Uterus (tissue), 4 donors: ENCODE results near the gene MEAK7. TPM values are rescaled to one million over a fixed set of nuclear protein-coding genes. Genes with fewer than 3 reads are reported as not detected.
"Not testable (repeated sequence)": the region's sequence is repeated elsewhere in the genome, so short reads cannot be mapped to it uniquely, and the experiment has no call there.

Experiments used
- DNase-seq, 2 donors: peaks; one replicate each; pipeline ENCODE4 v3.0.0-alpha.2; 2019 to 2020
- H3K27ac ChIP-seq, 2 donors: fragments of 200-600 bp; sonication (generic); 1 replicate in 1 of 2; 2 replicates in 1 of 2; pipeline ENCODE4 v1.5.1; 2016 to 2018
- H3K27me3 ChIP-seq, 2 donors: fragments of 200-600 bp; sonication (generic); one replicate each; pipeline ENCODE4 v1.5.1; 2018 to 2019; ENCODE audit warnings: control low read depth in 1 of 2
- H3K36me3 ChIP-seq, 2 donors: fragments of 200-600 bp; sonication (generic); one replicate each; pipeline ENCODE4 v1.5.1; 2019; ENCODE audit warnings: control low read depth in 1 of 2
- H3K4me1 ChIP-seq, 2 donors: fragments of 200-600 bp; sonication (generic); one replicate each; pipeline ENCODE4 v1.5.1; 2018 to 2019; ENCODE audit warnings: control low read depth in 1 of 2
- H3K4me3 ChIP-seq, 2 donors: fragments of 200-600 bp; sonication (generic); 1 replicate in 1 of 2; 2 replicates in 1 of 2; pipeline ENCODE4 v1.5.1; 2018 to 2019; ENCODE audit warnings: mild to moderate bottlenecking in 1 of 2
- H3K9me3 ChIP-seq, 2 donors: fragments of 200-600 bp; sonication (generic); one replicate each; pipeline ENCODE4 v1.5.1; 2019; ENCODE audit warnings: control low read depth in 1 of 2
- POLR2A ChIP-seq, 2 donors: fragments of 450-650 bp; IDR thresholded peaks; one replicate each; pipeline ENCODE4 v1.6.1; 2016; ENCODE audit warnings: antibody characterized with exemption in 2 of 2, mild to moderate bottlenecking in 1 of 2, moderate library complexity in 1 of 2
- intact Hi-C: fragments of 100-400 bp; cut with DNase I; formaldehyde crosslinking; loops from one replicate; pipeline ENCODE4 v1.15.1; 2023; ENCODE audit warnings: low total_unique reads
- total RNA-seq, 4 donors: library from RNA; depleted of rRNA in 3 of 4; stranded (reverse); fragments of >200 nt in 3 of 4; gene quantifications; one replicate each; pipeline versions ENCODE4 v1.1.0 to v1.2.4, GENCODE V29; 2014 to 2023
- TF ChIP-seq, protein P1 (sequence below), 4 experiments: fragments of 200-600 bp in 2 of 4; fragments of 450-650 bp in 2 of 4; sonication (generic) in 2 of 4; IDR thresholded peaks; one replicate each; pipeline ENCODE4 v1.5.1; 2016 to 2019; ENCODE audit warnings: antibody characterized with exemption in 4 of 4, mild to moderate bottlenecking in 2 of 4, moderate library complexity in 1 of 4
- donor health status: DM: yes; HTN: yes; CAD: no.

Gene MEAK7
- total RNA-seq, 4 donors from 2014 or later, result 11.3 to 26.8 (median 21.4) TPM

DNA sequence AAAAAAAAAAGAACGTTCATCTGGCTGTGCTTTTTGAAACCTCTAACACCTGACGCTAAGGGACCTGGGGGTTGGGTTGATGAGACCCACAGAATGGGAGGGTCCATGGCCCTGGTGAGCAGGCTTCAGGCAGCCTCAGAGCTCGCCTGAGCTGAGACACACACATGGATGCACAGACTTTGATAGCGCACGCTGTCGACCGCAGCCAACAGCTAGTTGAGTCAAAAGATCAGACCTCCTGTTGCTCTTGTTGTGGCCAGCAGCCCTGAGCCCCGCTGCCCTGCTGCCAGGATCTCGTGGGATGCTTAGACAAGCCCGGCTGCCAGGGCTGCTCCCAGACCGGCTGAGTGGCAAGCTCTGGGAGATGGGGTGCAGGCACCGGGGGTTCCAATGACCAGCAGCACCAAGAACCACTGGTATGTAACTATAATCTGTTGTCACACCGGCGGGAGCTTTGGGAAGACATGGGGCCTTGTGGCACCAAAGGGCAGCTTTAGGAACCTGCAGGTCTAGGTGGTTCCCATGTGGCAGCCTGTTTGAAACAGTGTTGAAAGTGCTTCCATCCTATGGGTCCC lies 20.0 kb upstream of the MEAK7 start:
- intact Hi-C loops, result no loop called here
- no peak for DNase-seq
- Histone ChIP-seq H3K9me3 (no peaks in the 10 kb centered on the region), H3K36me3 (no peaks in the 10 kb centered on the region), H3K27ac (no peak overlapping the region), H3K27me3 (no peaks in the 10 kb centered on the region), H3K4me1 (peaks cover 0 to 6% of the 10 kb centered on the region in 2 donors), H3K4me3 (no peak overlapping the region)
- TF ChIP-seq POLR2A (IDR thresholded peaks at IDR 0.05), result no peak
- TF ChIP-seq, protein P1, sequence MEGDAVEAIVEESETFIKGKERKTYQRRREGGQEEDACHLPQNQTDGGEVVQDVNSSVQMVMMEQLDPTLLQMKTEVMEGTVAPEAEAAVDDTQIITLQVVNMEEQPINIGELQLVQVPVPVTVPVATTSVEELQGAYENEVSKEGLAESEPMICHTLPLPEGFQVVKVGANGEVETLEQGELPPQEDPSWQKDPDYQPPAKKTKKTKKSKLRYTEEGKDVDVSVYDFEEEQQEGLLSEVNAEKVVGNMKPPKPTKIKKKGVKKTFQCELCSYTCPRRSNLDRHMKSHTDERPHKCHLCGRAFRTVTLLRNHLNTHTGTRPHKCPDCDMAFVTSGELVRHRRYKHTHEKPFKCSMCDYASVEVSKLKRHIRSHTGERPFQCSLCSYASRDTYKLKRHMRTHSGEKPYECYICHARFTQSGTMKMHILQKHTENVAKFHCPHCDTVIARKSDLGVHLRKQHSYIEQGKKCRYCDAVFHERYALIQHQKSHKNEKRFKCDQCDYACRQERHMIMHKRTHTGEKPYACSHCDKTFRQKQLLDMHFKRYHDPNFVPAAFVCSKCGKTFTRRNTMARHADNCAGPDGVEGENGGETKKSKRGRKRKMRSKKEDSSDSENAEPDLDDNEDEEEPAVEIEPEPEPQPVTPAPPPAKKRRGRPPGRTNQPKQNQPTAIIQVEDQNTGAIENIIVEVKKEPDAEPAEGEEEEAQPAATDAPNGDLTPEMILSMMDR (IDR thresholded peaks at IDR 0.05), result no peak

DNA sequence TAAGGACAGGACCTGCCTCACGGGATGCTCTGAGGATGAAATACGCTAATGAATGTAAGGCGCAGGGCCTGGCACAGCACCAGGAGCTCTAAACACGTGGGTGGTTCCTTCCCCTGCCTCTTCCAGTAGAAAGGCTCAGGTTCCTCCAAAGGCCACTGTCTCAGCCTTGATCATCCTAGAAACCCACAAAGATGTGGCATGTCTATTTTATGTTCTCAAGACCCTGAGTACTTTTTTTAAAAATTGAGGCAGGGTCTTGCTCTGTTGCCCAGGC lies 17.0 kb upstream of the MEAK7 start:
- Histone ChIP-seq H3K27ac (no peak overlapping the region), H3K27me3 (no peaks in the 10 kb centered on the region), H3K4me3 (no peak overlapping the region), H3K36me3 (no peaks in the 10 kb centered on the region), H3K4me1 (no peaks in the 10 kb centered on the region), H3K9me3 (no peaks in the 10 kb centered on the region)
- intact Hi-C loops, result no loop called here
- TF ChIP-seq POLR2A (IDR thresholded peaks at IDR 0.05), result no peak
- TF ChIP-seq, protein P1 (IDR thresholded peaks at IDR 0.05), result no peak
- DNase-seq, result no peak

DNA sequence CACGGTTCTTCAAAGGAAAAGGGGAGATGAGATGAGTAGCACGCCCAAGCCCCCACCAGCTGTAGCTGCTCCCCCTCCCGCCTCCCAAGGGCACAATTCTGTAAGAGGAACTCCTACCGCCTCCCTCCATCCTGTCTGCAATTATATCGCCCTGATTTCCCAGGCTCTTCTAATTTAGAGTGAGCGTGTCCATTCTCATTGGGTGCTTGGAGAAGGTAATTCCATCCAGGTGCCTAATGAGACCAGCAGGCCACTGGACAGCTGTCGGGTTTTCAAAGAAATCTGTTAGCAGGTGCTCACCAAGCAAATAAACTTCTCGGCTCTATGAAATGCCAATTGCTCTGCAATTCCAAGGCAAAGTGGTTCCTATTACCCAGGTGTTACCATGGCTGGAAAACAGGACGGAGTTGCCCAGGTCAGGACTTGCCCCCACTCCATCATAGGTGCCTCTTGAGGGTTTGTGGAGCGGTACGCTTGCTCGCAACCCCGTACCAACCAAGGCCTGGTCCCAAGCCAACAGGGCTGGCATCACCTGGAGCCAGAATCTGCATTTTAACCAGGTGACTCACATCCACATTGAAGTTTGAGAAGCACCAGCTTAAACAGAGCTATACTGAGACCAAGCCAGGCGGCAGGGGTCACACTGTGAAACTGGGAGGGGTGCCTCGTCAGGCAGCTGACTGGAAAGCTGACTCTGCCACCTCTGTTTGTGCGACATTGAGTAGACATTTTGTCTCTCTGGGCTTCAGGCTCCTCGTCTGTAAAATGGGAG lies 16.5 kb upstream of the MEAK7 start:
- intact Hi-C loops, result no loop called here
- Histone ChIP-seq H3K27me3 (no peaks in the 10 kb centered on the region), H3K4me3 (no peak overlapping the region), H3K9me3 (no peaks in the 10 kb centered on the region), H3K27ac (no peak overlapping the region), H3K36me3 (no peaks in the 10 kb centered on the region), H3K4me1 (no peaks in the 10 kb centered on the region)
- TF ChIP-seq, protein P1 (IDR thresholded peaks at IDR 0.05), result no peak
- no peak for TF ChIP-seq POLR2A (IDR thresholded peaks at IDR 0.05)
- no peak for DNase-seq

DNA sequence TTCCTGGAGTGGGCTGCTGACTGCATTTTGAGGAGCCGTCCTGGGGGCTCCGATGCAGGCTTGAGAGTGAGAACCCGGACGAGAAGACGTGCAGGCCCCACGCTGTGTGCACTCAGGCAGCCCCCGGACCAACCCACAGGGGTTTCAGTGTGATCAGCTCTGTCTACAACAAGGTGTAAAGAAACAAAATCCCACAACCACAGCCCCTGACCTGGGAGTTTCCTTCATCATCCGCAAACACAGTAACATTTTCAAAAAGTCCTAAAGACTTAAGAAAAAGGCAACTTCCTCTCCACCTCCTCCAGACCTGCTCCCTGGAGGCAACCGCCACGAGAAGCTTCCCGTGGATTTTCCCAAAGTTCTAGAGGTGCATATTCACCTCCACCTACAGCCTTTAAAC lies 15.4 kb upstream of the MEAK7 start:
- no peak overlapping the region for H3K4me3 ChIP-seq
- H3K9me3 ChIP-seq, result no peaks in the 10 kb centered on the region
- H3K36me3 ChIP-seq, result no peaks in the 10 kb centered on the region
- intact Hi-C loops, result loop anchor here (10.0 kb wide), 1 partner anchor 205 kb away; no protein-coding TSS in a partner anchor
- no peak for DNase-seq
- no peak overlapping the region for H3K27ac ChIP-seq
- no peak for TF ChIP-seq POLR2A (IDR thresholded peaks at IDR 0.05)
- TF ChIP-seq, protein P1 (IDR thresholded peaks at IDR 0.05), result no peak
- no peaks in the 10 kb centered on the region for H3K4me1 ChIP-seq
- no peaks in the 10 kb centered on the region for H3K27me3 ChIP-seq

DNA sequence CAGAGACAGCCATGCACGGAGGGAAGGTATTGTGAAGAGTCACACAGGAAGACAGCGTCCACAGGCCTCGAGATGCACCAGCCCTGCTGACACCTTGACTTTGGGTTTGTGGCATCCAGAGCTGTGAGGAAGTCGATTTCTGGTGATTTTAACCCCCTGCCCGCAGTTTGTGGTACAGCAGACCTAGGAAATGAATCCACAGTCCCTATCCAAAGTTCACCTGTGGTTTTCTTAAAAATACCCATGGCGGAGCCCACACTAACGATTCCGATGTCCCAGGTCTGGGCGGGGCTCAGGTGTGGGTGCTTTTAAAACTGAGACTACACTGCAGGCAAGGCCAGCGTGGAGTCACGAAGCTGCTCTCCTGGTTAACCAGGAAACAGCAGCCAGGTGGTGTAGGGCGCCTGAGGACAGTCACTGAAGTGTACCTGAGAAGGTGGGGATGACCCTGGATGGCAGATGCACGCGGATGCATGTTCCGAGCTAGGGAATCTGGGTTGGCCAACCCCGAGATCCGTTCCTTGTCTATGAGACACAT lies 14.4 kb upstream of the MEAK7 start:
- TF ChIP-seq POLR2A (IDR thresholded peaks at IDR 0.05), result no peak
- H3K27me3 ChIP-seq, result no peaks in the 10 kb centered on the region
- DNase-seq, result no peak
- no peaks in the 10 kb centered on the region for H3K4me1 ChIP-seq
- H3K27ac ChIP-seq, result no peak overlapping the region
- intact Hi-C loops, result loop anchor here (10.0 kb wide), 1 partner anchor 206 kb away; no protein-coding TSS in a partner anchor
- no peaks in the 10 kb centered on the region for H3K36me3 ChIP-seq
- no peak overlapping the region for H3K4me3 ChIP-seq
- no peaks in the 10 kb centered on the region for H3K9me3 ChIP-seq

DNA sequence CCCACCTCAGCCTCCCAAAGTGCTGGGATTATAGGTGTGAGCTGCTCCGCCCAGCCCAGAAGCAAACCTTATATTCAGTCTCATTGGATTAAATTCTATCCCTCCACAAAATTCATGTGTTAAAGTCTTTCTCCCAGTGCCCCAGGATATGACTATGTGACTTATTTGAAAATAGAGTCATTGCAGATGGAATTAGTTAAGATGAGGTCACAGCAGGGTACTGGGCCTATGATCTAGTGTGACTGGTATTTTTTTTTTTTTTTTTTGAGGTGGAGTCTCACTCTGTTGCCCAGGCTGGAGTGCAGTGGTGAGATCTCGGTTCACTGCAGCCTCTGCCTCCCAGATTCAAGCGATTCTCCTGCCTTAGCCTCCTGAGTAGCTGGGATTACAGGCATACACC lies 13.8 kb upstream of the MEAK7 start:
- not testable (repeated sequence) for H3K4me1 ChIP-seq, DNase-seq, H3K27me3 ChIP-seq, H3K27ac ChIP-seq, H3K9me3 ChIP-seq, H3K36me3 ChIP-seq, H3K4me3 ChIP-seq
- intact Hi-C loops, result loop anchor here (10.0 kb wide), 1 partner anchor 207 kb away; no protein-coding TSS in a partner anchor
